ENCODE measurements around the gene KDM3B.

Gene KDM3B

GRCh38 chr5:138351517-138351916 is 968 bp upstream of the KDM3B start:
- Histone ChIP-seq H3K9ac (ENCODE audit: low read length) (no peak overlapping the region), H3K79me2 (ENCODE audit: control insufficient read depth, insufficient read depth, low read length, poor library complexity) (peaks cover 17% of the 10 kb centered on the region), H2AFZ (ENCODE audit: insufficient read depth, low read length, poor library complexity) (no peak overlapping the region), H4K12ac (ENCODE audit: low read depth, low read length) (no peak overlapping the region), H3K79me1 (ENCODE audit: low read length) (peaks cover 10% of the 10 kb centered on the region), H3K9me3 (ENCODE audit: insufficient read depth, low read depth, low read length) (peaks cover 2% of the 10 kb centered on the region), H3K23ac (ENCODE audit: low read length) (no peak overlapping the region), H3K4me1 (ENCODE audit: control insufficient read depth in 1 of 2, insufficient read depth in 2 of 2, low read length in 2 of 2) (peaks cover 2 to 3% of the 10 kb centered on the region in 2 experiments), H2BK120ac (ENCODE audit: insufficient read depth, low read length, poor library complexity) (no peak overlapping the region), H3K4ac (ENCODE audit: low read depth, low read length) (no peak overlapping the region), H3K14ac (ENCODE audit: low read length) (no peak overlapping the region), H3K18ac (ENCODE audit: low read length) (no peak overlapping the region), H2AK5ac (ENCODE audit: low read length) (no peak overlapping the region), H3K36me3 (ENCODE audit: control insufficient read depth in 1 of 2, insufficient read depth in 2 of 2, low read length in 2 of 2) (peaks cover 17 to 29% of the 10 kb centered on the region in 2 experiments), H4K91ac (ENCODE audit: low read depth, low read length) (no peak overlapping the region), H2BK5ac (ENCODE audit: low read depth, low read length, poor library complexity) (no peak overlapping the region), H4K8ac (ENCODE audit: low read depth, low read length) (no peak overlapping the region), H2BK12ac (ENCODE audit: low read length) (no peak overlapping the region), H3K4me2 (ENCODE audit: low read length) (no peak overlapping the region), H3K27ac (ENCODE audit: low read depth, low read length) (no peak overlapping the region), H3K4me3 (ENCODE audit: low read depth, low read length) (no peak overlapping the region), H3K27me3 (ENCODE audit: insufficient read depth, low read length) (no peaks in the 10 kb centered on the region)
- no peak for DNase-seq

GRCh38 chr5:138352722-138353559 is 456 bp downstream of the KDM3B start:
- Histone ChIP-seq H3K27me3 (ENCODE audit: insufficient read depth, low read length) (no peaks in the 10 kb centered on the region), H3K4ac (ENCODE audit: low read depth, low read length) (peak overlapping the region; percentile 57), H3K23ac (ENCODE audit: low read length) (no peak overlapping the region), H3K18ac (ENCODE audit: low read length) (peak overlapping the region; percentile 97), H3K79me2 (ENCODE audit: control insufficient read depth, insufficient read depth, low read length, poor library complexity) (peaks cover 19% of the 10 kb centered on the region), H3K4me1 (ENCODE audit: control insufficient read depth in 1 of 2, insufficient read depth in 2 of 2, low read length in 2 of 2) (peaks cover 2 to 3% of the 10 kb centered on the region in 2 experiments), H2AFZ (ENCODE audit: insufficient read depth, low read length, poor library complexity) (peak overlapping the region; percentile 80), H3K79me1 (ENCODE audit: low read length) (peaks cover 10% of the 10 kb centered on the region), H2BK5ac (ENCODE audit: low read depth, low read length, poor library complexity) (peak overlapping the region; percentile 71), H2BK120ac (ENCODE audit: insufficient read depth, low read length, poor library complexity) (peak overlapping the region; percentile 82), H3K36me3 (ENCODE audit: control insufficient read depth in 1 of 2, insufficient read depth in 2 of 2, low read length in 2 of 2) (peaks cover 6 to 15% of the 10 kb centered on the region in 2 experiments), H3K14ac (ENCODE audit: low read length) (peak overlapping the region; percentile 91), H4K12ac (ENCODE audit: low read depth, low read length) (peak overlapping the region; percentile 88), H2BK12ac (ENCODE audit: low read length) (no peak overlapping the region), H3K9ac (ENCODE audit: low read length) (peak overlapping the region; percentile 94), H3K4me2 (ENCODE audit: low read length) (peak overlapping the region; percentile 79), H3K9me3 (ENCODE audit: insufficient read depth, low read depth, low read length) (peaks cover 2% of the 10 kb centered on the region), H3K27ac (ENCODE audit: low read depth, low read length) (peak overlapping the region; percentile 91), H4K91ac (ENCODE audit: low read depth, low read length) (peak overlapping the region; percentile 89), H2AK5ac (ENCODE audit: low read length) (peak overlapping the region; percentile 23), H4K8ac (ENCODE audit: low read depth, low read length) (peak overlapping the region; percentile 91), H3K4me3 (ENCODE audit: low read depth, low read length) (peak overlapping the region; percentile 97)
- no CpG with 5 or more reads among the region's 88 CpGs for WGBS (ENCODE audit: extremely low coverage, insufficient coverage, insufficient read length)
- peak; percentile 71 to 74 for DNase-seq

DNA sequence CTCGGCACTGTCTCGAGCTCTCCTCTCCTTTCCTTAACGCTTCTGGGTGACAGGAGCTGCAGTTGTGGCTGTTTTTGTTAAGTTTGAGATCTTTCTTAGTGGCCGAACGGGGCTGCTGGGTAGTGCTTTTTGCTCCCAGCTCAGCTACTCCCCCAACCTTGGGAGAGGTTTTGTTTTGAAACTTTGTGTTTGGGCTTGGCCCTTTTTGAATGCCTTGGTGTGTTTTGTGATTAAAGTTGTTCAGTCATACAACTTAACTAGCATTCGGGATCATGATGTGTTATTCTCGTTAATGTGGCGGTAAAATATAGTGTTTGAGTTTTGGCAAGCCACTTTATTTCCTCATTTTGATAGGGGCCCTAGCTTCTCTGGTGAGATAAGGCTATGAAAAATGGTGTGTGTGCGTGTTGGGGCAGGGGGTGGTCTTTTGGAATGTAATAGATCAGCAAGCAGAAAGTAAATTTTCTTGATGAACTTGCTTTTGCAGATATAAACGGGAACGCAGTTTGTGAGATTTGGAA is 1.1 kb downstream of the KDM3B start:
- H2AK5ac ChIP-seq (ENCODE audit: low read length), result no peak overlapping the region
- no peak overlapping the region for H3K23ac ChIP-seq (ENCODE audit: low read length)
- peak overlapping the region; percentile 97 for H3K4me3 ChIP-seq (ENCODE audit: low read depth, low read length)
- H3K36me3 ChIP-seq (ENCODE audit: control insufficient read depth in 1 of 2, insufficient read depth in 2 of 2, low read length in 2 of 2), result peaks cover 6 to 8% of the 10 kb centered on the region in 2 experiments
- peak overlapping the region; percentile 94 for H3K9ac ChIP-seq (ENCODE audit: low read length)
- H3K18ac ChIP-seq (ENCODE audit: low read length), result no peak overlapping the region
- H3K4ac ChIP-seq (ENCODE audit: low read depth, low read length), result peak overlapping the region; percentile 57
- H3K4me1 ChIP-seq (ENCODE audit: control insufficient read depth in 1 of 2, insufficient read depth in 2 of 2, low read length in 2 of 2), result peaks cover 2 to 3% of the 10 kb centered on the region in 2 experiments
- H2BK12ac ChIP-seq (ENCODE audit: low read length), result no peak overlapping the region
- H4K91ac ChIP-seq (ENCODE audit: low read depth, low read length), result peak overlapping the region; percentile 89
- no peak overlapping the region for H4K12ac ChIP-seq (ENCODE audit: low read depth, low read length)
- peak overlapping the region; percentile 23 for H2BK5ac ChIP-seq (ENCODE audit: low read depth, low read length, poor library complexity)
- WGBS (ENCODE audit: extremely low coverage, insufficient coverage, insufficient read length), result no CpG with 5 or more reads among the region's 11 CpGs
- peaks cover 10% of the 10 kb centered on the region for H3K79me1 ChIP-seq (ENCODE audit: low read length)
- peak overlapping the region; percentile 91 for H3K27ac ChIP-seq (ENCODE audit: low read depth, low read length)
- H2AFZ ChIP-seq (ENCODE audit: insufficient read depth, low read length, poor library complexity), result peak overlapping the region; percentile 32
- H3K4me2 ChIP-seq (ENCODE audit: low read length), result peak overlapping the region; percentile 79
- H3K79me2 ChIP-seq (ENCODE audit: control insufficient read depth, insufficient read depth, low read length, poor library complexity), result peaks cover 19% of the 10 kb centered on the region
- no peaks in the 10 kb centered on the region for H3K27me3 ChIP-seq (ENCODE audit: insufficient read depth, low read length)
- DNase-seq, result no peak
- H4K8ac ChIP-seq (ENCODE audit: low read depth, low read length), result peak overlapping the region; percentile 91
- H3K14ac ChIP-seq (ENCODE audit: low read length), result no peak overlapping the region
- peaks cover 2% of the 10 kb centered on the region for H3K9me3 ChIP-seq (ENCODE audit: insufficient read depth, low read depth, low read length)
- no peak overlapping the region for H2BK120ac ChIP-seq (ENCODE audit: insufficient read depth, low read length, poor library complexity)

DNA sequence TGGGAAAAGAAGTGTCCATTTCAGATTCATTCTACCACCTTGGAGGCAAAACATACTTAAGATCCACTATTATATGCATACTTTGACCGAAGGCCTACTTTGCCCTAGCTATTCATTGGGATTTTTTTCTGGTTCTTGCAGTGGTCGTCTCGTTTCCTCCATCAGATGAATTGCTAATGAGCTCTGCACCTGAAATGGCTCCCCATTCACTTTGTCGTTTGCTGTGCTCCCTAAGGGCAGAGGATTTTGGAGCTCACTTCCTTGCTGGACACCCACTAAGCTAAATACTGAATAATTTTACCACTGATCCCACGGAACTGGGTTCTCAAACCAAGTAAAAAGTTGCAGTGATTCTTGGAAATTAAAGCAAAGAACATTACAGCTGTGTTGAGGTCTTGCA is 1.9 kb downstream of the KDM3B start:
- Histone ChIP-seq H3K23ac (ENCODE audit: low read length) (no peak overlapping the region), H3K4me1 (ENCODE audit: control insufficient read depth in 1 of 2, insufficient read depth in 2 of 2, low read length in 2 of 2) (peaks cover 2 to 3% of the 10 kb centered on the region in 2 experiments)
- no CpG with 5 or more reads among the region's 5 CpGs for WGBS (ENCODE audit: extremely low coverage, insufficient coverage, insufficient read length)

More for the DNA sequence above, 1.9 kb downstream of the KDM3B start:
- Histone ChIP-seq H3K79me1 (ENCODE audit: low read length) (peaks cover 10% of the 10 kb centered on the region), H3K9ac (ENCODE audit: low read length) (no peak overlapping the region), H2BK5ac (ENCODE audit: low read depth, low read length, poor library complexity) (no peak overlapping the region), H3K27ac (ENCODE audit: low read depth, low read length) (no peak overlapping the region), H3K4me2 (ENCODE audit: low read length) (peak overlapping the region; percentile 79), H4K12ac (ENCODE audit: low read depth, low read length) (no peak overlapping the region), H3K14ac (ENCODE audit: low read length) (no peak overlapping the region), H3K4ac (ENCODE audit: low read depth, low read length) (peak overlapping the region; percentile 96), H3K4me3 (ENCODE audit: low read depth, low read length) (no peak overlapping the region), H2BK12ac (ENCODE audit: low read length) (no peak overlapping the region), H4K91ac (ENCODE audit: low read depth, low read length) (no peak overlapping the region), H3K18ac (ENCODE audit: low read length) (no peak overlapping the region), H2BK120ac (ENCODE audit: insufficient read depth, low read length, poor library complexity) (no peak overlapping the region), H4K8ac (ENCODE audit: low read depth, low read length) (no peak overlapping the region), H3K79me2 (ENCODE audit: control insufficient read depth, insufficient read depth, low read length, poor library complexity) (peaks cover 19% of the 10 kb centered on the region), H3K36me3 (ENCODE audit: control insufficient read depth in 1 of 2, insufficient read depth in 2 of 2, low read length in 2 of 2) (peaks cover 2 to 3% of the 10 kb centered on the region in 2 experiments), H3K27me3 (ENCODE audit: insufficient read depth, low read length) (no peaks in the 10 kb centered on the region), H3K9me3 (ENCODE audit: insufficient read depth, low read depth, low read length) (peaks cover 2% of the 10 kb centered on the region), H2AK5ac (ENCODE audit: low read length) (no peak overlapping the region), H2AFZ (ENCODE audit: insufficient read depth, low read length, poor library complexity) (no peak overlapping the region)
- DNase-seq, result no peak

Data from trophoblast cell (in vitro differentiated cells and primary cell).